Bone marrow (tissue), 2 donors: Measurements from ENCODE around the gene PKN3.
"Not testable (repeated sequence)": the region's sequence is repeated elsewhere in the genome, so short reads cannot be mapped to it uniquely, and the experiment has no call there.

ENCODE experiments used
- DNase-seq, 2 donors: peaks; one replicate each; lab custom pipeline; 2025; lab: John Stamatoyannopoulos, UW

PKN3 gene

DNA sequence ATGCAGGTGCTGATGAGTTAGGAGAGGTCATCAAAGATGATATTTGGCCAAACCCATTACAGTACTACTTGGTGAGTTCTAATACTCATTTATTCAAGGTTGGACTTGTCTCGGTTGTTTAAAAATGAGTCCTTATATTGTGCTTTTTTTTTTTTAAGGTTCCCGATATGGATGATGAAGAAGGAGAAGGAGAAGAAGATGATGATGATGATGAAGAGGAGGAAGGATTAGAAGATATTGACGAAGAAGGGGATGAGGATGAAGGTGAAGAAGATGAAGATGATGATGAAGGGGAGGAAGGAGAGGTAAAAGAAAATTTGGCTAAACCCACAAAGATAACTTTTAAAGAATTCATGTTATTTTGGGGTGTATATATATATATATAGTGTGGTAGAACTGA, 8.6 kb upstream of the PKN3 start:
- not testable (repeated sequence) for DNase-seq

DNA sequence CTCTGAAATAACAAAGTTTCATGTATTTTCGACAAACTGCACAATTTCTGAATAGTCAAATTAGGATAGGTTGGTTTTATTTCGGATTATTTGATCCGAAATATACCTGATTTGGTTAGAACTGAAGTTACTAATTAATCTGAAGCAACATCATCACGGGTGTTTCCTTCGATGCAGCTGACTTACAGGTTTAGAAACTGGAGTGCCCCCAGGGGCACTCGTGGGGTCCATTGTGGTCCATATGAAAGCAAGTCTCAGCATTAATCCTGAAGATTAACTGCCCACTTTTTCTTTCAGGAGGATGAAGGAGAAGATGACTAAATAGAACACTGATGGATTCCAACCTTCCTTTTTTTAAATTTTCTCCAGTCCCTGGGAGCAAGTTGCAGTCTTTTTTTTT, 8.0 kb upstream of the PKN3 start:
- no peak for DNase-seq

DNA sequence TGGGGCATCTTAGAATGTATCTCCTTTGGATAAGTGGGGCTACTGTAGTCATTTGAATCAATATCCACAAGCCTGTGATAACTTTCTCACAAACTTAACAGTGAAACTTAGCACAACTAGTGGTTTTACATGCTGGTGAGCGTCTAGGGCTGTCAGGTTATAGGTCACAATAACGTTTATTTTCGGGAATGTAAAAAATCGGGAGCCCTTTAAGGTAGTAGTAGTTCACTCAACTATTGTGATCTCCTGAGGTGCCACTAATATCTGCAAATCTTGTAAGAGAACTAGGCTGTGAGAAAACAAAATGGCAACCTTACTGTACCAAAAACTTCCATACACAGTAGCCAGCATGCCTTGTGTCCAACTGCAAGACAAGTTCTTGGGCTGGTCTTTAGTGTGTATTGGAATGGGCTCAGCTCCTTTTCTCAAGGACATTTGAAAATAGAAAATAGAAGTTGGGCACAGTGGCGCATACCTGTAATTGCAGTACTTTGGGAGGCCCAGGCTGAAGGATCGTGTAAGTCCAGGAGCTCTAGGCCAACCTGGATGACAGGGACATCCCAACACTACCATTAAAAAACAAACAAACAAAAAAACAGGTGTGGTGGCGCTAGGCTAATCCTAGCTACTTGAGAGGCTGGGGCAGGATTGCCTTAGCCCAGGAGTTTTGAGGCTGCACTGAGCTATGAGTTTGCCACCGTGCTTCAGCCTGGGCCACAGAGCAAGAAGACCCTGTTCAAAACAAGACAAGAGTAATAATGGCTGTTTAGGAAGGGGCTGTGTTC, 5.2 kb upstream of the PKN3 start:
- DNase-seq: no peak

DNA sequence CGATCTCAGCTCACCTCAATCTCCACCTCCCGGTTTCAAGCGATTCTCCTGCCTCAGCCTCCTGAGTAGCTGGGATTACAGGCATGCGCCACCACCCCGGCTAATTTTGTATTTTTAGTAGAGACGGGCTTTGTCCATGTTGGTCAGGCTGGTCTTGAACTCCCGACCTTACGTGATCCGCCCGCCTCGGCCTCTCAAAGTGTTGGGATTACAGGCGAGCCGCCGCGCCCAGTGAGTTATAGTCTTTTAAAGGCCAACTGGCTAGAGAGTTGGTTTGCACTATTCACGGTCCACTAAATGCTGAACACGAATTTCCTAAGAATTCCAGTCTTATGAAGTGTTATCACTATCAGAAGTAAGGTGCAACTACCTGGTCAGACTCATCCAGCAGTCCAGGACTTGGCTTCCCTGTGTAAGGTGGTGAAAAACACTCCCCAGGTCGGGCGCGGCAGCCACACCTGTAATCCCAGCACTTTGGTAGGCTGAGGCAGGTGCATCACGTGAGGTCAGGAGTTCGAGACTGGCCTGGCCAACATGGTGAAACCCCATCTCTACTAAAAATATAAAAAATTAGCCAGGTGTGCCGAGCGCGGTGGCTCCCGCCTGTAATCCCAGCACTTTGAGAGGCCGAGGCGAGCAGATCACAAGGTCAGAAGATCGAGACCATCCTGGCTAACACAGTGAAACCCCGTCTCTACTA, 3.1 kb upstream of the PKN3 start:
- not testable (repeated sequence) for DNase-seq

DNA sequence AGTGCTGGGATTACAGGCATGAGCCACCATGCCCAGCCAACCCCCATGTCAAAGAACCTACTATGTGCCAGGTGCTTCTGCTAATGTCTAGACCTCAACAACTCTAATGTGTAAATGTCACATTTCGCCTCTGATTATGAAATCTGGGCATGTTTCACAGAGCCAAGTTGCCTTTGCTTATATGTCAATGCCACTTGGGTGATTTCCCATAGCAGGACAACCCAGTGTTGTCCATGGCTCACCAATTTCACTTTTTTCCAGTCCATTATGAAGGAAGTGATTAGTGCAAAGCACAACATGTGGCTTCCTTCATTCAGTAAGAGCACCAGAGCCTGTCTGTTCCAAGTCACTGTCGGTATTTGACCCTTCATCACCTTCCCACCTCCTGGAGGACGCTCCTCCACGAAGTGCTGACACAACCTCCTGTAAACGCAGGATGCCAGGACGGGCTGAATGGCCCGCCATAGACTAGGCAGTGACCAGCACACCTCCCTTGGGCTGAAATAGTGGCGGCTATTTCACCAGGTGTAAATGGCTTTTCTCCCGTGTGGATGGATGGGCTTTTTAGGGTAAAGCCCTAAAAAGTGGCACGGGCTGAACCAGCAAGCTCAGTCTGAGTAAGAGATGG, 962 bp upstream of the PKN3 start:
- no peak for DNase-seq

DNA sequence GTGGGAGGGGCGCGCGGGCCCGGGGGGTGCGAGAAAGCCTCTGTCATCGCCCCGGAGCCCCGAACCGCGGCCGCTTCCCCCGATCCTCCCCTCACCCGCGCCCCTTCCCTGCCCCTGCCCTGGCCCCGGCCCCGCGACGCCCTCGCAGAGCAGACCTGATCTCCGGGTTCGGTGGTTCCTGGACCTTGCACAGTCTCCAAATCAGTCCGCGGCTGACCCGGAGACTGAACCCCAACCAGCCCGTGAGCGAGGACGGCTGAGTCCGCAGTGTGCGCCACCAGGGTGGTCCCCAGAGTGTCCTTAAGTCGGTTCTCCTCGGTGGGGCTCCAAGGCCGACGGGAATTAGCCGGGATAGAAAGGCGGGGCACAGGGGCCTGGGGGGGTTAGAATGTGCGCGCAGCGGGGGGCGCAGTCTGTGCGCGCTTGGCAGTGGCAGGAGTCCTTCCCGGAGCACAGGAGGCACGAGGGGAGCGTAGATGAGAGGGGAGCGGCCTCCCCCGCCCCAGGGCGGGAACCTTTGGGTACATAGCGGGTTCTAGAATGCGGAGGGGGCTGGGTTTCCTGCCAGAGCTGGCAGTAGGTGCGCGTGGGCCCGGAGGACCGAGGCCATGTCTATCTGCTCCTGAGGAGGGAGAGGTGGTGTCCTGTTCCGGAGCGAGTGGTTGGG, 779 bp downstream of the PKN3 start:
- DNase-seq: no peak

DNA sequence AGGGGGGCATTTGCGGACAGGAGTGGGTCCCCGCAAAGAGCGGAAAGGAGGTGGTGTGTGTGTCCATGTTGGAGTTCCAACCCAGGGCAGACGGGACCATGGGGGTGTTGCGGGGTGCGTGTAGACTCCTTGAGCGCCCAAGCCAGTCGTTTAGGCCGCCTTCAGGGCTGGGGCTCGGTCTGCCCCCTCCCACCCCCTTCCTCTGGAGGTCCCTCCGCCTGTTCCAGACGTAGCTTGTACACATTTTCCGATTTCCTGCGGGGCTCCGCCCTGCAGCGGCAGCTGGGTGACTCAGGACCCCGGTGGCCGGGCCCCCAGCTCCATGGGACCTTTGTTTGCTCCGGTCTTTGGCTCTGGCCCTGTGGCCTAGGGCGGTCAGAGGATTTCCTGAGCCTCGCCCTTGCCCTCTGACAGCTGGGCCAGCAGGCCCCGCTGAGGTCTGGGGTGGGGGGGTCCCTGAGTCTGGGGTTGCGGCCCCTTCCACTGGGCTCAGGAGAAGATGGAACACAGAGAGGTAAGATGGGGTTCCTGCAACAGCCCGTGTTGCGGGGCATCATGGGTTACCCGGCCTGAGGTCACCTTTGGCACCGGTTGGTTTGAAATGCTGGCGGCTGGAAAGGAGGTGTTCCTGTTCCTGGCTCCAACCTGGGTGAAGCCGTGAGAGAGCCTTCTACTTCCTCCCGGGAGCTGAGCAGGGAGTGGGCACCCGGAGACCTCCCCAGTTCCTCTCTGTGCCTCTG, 1.5 kb downstream of the PKN3 start:
- no peak for DNase-seq

DNA sequence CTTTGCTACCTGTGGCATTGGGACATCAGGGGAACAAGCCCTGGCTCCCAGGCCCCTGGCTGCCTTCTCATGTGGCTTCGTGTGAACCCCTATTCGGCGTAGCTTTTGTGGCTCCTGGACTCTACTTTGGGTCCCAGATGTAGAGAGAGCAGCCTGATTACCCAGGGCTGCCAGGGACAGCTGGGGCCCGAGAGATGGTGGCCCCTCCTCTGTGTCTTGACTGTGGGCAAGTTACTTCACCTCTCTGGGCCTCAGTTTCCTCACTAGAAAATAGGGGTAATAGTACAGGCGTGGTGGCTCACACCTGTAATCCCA, 2.0 kb downstream of the PKN3 start:
- DNase-seq: no peak

DNA sequence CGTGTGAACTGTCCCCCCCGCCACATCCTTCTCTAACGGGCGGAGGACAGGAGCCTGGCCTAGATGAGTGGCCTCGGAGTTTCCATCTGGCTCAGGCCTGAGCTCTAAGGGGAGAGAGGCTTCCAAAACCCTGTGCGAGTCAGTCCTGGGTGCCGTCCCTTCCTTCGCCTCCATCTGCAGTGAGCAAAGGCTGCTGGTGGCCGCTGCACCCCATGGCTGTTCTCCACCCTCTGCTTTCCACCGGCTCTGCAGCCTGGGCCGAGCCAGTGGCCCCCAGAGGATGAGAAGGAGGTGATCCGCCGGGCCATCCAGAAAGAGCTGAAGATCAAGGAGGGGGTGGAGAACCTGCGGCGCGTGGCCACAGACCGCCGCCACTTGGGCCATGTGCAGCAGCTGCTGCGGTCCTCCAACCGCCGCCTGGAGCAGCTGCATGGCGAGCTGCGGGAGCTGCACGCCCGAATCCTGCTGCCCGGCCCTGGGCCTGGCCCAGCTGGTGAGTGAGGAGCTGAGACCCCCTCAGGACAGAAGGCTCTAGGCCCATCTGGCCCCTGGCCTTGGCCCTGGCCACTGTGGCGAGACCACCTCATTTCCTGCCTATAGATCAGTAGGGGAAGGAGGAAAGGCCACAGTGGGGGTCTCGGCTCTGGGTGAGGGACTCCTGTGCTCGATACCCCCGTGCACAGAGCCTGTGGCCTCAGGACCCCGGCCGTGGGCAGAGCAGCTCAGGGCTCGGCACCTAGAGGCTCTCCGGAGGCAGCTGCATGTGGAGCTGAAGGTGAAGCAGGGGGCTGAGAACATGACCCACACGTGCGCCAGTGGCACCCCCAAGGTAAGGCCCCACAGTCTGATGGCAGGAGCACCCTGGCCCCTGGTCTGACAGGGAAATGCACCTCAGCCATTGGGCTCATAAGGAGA, 3.0 kb downstream of the PKN3 start:
- no peak for DNase-seq

DNA sequence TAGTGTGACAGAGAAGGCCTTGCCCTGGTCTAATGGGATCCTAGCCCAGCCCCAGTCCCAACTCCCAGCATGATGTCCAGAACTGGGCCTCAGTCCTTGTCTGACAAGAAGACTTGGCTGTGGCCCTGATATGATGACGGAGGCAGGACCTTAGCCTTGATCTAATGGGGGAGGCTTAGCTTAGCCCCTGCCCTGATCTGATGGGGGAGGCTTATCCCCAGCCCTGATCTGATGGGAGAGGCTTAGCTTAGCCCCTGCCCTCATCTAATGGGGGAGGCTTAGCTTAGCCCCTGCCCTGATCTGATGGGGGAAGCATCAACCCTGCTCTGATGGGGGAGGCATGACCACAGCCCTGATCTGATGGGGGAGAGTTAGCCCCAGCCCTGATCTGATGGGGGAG, 3.7 kb downstream of the PKN3 start:
- no peak for DNase-seq

DNA sequence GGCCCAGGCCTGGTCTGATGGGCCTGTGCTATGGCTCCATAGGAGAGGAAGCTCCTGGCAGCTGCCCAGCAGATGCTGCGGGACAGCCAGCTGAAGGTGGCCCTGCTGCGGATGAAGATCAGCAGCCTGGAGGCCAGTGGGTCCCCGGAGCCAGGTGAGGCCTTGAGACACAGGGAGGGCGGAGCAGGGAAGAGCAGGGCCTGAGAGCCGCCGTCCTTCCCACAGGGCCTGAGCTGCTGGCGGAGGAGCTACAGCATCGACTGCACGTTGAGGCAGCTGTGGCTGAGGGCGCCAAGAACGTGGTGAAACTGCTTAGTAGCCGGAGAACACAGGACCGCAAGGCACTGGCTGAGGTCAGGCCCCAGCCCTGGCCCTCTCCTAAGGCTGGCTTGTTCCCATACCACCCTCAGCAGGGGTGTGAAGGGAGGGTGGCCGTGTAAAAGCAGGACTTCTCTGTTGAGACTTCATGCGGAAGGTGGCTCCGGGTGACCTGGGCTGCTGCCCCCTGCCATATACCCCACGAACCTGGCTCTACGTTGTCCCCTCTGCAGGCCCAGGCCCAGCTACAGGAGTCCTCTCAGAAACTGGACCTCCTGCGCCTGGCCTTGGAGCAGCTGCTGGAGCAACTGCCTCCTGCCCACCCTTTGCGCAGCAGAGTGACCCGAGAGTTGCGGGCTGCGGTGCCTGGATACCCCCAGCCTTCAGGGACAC, 4.5 kb downstream of the PKN3 start:
- DNase-seq: no peak

DNA sequence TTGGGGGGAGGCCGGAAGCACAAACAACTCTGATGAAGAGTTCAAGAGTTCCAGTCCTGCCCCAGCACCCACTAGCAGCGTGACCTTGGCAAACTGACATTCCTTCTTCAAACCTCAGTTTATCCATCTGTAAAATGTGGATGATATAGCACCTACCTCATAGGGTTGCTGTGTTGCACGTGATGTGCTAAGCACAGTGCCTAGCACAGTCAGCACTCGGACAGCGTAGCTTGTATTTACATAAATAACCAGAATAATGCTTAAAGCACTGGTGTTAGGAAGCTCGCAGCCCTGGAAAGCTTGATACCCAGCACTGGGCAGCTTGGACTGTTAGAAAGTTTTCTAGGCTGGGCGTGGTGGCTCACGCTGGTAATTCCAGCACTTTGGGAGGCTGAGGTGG, 5.1 kb downstream of the PKN3 start:
- DNase-seq: no peak

DNA sequence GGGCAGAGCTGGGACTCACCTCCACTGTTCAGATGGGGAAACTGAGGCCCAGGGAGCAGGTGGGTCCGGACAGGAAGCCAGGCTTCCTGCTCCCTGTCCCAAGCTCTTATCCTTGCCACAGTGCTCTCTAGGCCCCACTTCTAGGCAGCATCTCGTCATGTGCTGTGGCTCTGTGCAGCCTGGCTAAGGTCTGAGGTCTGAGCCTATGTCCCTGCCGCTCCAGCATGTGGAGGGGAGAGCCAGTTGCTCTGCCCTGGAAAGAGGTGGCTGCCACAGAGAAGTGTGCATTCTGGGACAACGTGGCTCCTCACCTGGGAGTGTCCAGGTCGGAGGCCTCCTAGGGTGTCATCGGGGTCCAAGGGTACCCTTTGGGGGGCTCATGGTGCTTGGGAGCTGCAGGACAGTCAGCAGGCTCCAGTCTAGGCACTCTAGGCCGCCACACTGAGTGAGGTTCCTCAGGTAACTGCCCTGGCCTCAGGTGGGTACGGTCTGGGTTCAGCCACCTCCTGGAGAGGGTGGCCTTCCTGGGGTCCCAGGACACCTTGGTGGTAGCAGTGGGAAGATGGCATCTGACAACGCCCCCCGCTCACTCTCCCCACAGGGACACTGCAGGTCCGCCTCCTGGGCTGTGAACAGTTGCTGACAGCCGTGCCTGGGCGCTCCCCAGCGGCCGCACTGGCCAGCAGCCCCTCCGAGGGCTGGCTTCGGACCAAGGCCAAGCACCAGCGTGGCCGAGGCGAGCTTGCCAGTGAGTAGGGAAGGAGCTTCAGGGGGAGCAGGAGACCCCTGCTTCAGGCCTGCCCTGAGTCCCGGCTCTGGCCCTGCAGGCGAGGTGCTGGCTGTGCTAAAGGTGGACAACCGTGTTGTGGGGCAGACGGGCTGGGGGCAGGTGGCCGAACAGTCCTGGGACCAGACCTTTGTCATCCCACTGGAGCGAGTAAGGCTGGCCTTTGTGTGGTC, 10.4 kb downstream of the PKN3 start:
- DNase-seq: no peak

DNA sequence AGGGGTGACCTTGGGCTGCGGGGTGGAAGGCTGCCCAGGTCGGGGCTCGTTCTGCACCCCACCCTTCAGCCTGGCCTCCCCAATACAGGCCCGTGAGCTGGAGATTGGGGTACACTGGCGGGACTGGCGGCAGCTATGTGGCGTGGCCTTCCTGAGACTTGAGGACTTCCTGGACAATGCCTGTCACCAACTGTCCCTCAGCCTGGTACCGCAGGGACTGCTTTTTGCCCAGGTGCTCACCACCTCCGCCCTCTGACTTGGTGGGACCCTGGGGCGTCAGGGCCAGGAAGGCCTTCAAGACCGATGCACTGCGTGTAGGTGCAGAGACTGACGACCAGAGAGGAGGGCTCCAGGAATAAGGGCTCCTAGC, 11.1 kb downstream of the PKN3 start:
- no peak for DNase-seq

DNA sequence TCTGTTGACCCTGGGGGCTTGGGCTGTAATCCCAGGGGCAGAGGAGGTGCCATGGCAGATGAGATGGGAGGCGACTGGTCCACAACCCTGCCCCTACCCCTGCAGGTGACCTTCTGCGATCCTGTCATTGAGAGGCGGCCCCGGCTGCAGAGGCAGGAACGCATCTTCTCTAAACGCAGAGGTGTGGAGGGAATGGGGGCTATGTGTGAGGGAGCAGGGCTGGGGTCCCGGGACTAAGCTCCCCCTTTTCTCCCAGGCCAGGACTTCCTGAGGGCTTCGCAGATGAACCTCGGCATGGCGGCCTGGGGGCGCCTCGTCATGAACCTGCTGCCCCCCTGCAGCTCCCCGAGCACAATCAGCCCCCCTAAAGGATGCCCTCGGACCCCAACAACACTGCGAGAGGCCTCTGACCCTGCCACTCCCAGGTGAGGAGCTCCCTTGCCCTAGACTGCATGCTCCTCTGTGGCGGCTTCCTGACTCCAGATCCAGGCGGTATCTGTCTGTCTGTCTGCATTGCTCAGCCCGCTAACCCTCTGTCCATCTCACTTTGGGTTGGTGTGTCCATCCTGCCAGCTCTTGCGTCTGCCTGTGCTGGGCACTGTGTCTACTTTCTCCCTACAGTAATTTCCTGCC, 11.8 kb downstream of the PKN3 start:
- no peak for DNase-seq

DNA sequence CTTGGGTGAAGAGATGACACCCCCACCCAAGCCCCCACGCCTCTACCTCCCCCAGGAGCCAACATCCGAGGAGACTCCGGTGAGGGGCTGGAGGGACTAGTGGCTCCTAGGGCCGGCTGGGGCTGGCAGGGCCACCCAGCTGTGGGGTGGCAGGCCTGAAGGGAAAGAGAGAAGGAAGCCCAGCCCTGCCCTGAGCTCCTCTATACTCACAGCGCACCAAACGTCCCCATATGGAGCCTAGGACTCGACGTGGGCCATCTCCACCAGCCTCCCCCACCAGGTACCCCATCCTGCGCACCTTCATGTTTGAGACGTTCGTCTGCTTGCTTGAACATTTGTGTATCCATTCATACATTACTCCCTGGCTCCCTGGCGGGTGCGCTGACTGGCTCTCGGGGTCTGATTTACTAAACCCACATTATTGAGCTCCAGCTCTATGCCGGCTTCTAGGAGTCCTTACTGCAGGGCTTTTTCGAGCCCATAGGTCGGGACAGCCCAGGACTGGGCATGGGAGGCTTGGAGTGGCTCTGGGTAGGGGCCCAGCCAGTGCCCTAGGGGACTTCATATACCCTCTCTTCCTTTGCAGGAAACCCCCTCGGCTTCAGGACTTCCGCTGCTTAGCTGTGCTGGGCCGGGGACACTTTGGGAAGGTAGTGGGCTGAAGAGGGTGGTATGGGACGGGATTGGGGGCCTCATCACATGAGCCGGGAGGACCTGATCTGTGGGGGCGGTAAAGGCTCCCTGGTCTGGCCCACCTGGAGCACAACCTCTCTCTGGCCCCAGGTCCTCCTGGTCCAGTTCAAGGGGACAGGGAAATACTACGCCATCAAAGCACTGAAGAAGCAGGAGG, 12.5 kb downstream of the PKN3 start:
- no peak for DNase-seq

DNA sequence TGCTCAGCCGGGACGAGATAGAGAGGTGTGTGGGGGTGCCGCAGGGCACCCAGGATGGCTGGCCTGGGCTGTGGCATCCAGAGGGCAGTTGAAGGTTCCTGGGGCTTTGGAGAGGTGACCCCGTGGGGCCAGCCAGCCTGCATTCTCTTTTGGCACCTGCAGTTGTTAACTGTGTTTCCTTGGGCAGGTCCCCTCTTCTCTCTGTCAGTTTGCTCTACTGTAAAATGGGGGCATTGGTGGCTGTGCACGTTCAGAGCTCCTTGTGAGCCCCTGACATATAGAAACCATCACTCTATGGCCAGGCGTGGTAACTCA, 13.1 kb downstream of the PKN3 start:
- no peak for DNase-seq
